HCT116 (cell line): ENCODE data around the gene ERG. TPM values are rescaled to one million over a fixed set of nuclear protein-coding genes. Genes with fewer than 3 reads are reported as not detected.

Experiments
- ATAC-seq: fragments of 200-7000 bp; cut with Tn5 transposase; 2 replicates; pipeline ENCODE4 v1.9.1; 2020; ENCODE audit warnings: mild to moderate bottlenecking, moderate library complexity
- BruUV-seq: library from RNA; stranded (reverse); fragments of 400-500 nt; replicated peaks from 2 replicates; lab custom pipeline; 2021; lab: Mats Ljungman, UMichigan
- CTCF ChIA-PET: fragments of 300-600 bp; sonication (Branson Sonifier 250); formaldehyde crosslinking; loops from one replicate; lab custom pipeline; 2021; ENCODE audit warnings: antibody characterized with exemption; lab: Charles Lee
- POLR2A ChIA-PET: fragments of 300-600, 350-600 bp; sonication (Branson Sonifier 250); formaldehyde crosslinking; loops from one replicate; lab custom pipeline; 2021; ENCODE audit warnings: antibody characterized with exemption; lab: Charles Lee
- RAD21 ChIA-PET, 2 experiments: fragments of 300-600 bp; sonication (Branson Sonifier 250); formaldehyde crosslinking; loops; one replicate each; lab custom pipeline; 2023; ENCODE audit warnings: low total read pairs in 2 of 2; ENCODE audit not compliant: uncharacterized antibody in 2 of 2, unreplicated experiment in 2 of 2, low non-redundant PET in 1 of 2; lab: Charles Lee
- DNase-seq: peaks from one replicate; pipeline ENCODE4 v3.0.0-alpha.2; 2010; ENCODE audit warnings: low read depth, low spot score
- H2AFZ ChIP-seq: fragments of 200-600 bp; shearing (Covaris generic), sonication (generic); 2 replicates; pipeline ENCODE4 v1.6.1; 2017; ENCODE audit warnings: low read depth, mixed run types, mixed read lengths, antibody characterized with exemption, low read length; ENCODE audit not compliant: poor library complexity, severe bottlenecking
- H3K27ac ChIP-seq: 2 replicates; pipeline ENCODE4 v1.5.1; 2012; ENCODE audit warnings: low read depth, low read length
- H3K27me3 ChIP-seq: fragments of 200-600 bp; sonication (generic); 2 replicates; pipeline ENCODE4 v1.6.1; 2016; ENCODE audit warnings: mixed run types, low read length, mixed read lengths; ENCODE audit not compliant: insufficient read depth
- H3K36me3 ChIP-seq, 2 experiments: fragments of 200-500 bp in 1 of 2; fragments of 200-600 bp in 1 of 2; sonication (Bioruptor generic) in 1 of 2; sonication (generic) in 1 of 2; 2 replicates each; pipeline versions ENCODE4 v1.5.1 to v1.6.1; 2014 to 2016; ENCODE audit warnings: low read length in 2 of 2, inconsistent platforms in 1 of 2, mixed read lengths in 1 of 2, mixed run types in 1 of 2; ENCODE audit not compliant: insufficient read depth in 2 of 2, control insufficient read depth in 1 of 2
- H3K4me1 ChIP-seq, 2 experiments: fragments of 200-600 bp in 1 of 2; sonication (generic) in 1 of 2; 2 replicates each; pipeline versions ENCODE4 v1.5.1 to v1.6.1; 2012 to 2017; ENCODE audit warnings: low read length in 2 of 2, inconsistent platforms in 1 of 2, mild to moderate bottlenecking in 1 of 2, mixed read lengths in 1 of 2, mixed run types in 1 of 2, moderate library complexity in 1 of 2; ENCODE audit not compliant: insufficient read depth in 2 of 2, control insufficient read depth in 1 of 2
- H3K4me2 ChIP-seq: fragments of 200-600 bp; sonication (generic); 2 replicates; pipeline ENCODE4 v1.6.1; 2017; ENCODE audit warnings: mixed run types, low read length, mixed read lengths
- H3K4me3 ChIP-seq, 2 experiments: fragments of 200-600 bp in 1 of 2; sonication (generic) in 1 of 2; replicated peaks in 1 of 2; 2 replicates each; pipeline ENCODE4 v1.5.1; 2011 to 2016; ENCODE audit warnings: low read length in 2 of 2, control low read depth in 1 of 2, low read depth in 1 of 2, mild to moderate bottlenecking in 1 of 2, mixed read lengths in 1 of 2, mixed run types in 1 of 2
- H3K79me2 ChIP-seq: fragments of 200-600 bp; sonication (generic); 2 replicates; pipeline ENCODE4 v1.6.1; 2017; ENCODE audit warnings: mild to moderate bottlenecking, mixed run types, low read length, moderate library complexity, mixed read lengths; ENCODE audit not compliant: insufficient read depth
- H3K9ac ChIP-seq: fragments of 200-600 bp; sonication (generic); 2 replicates; pipeline ENCODE4 v1.6.1; 2016; ENCODE audit warnings: low read length, mixed read lengths
- H3K9me2 ChIP-seq: fragments of 200-600 bp; sonication (generic), shearing (Covaris generic); 2 replicates; pipeline ENCODE4 v1.6.1; 2017; ENCODE audit warnings: mixed run types, mild to moderate bottlenecking, moderate library complexity; ENCODE audit not compliant: insufficient read depth
- H3K9me3 ChIP-seq, 2 experiments: fragments of 200-500 bp in 1 of 2; fragments of 200-600 bp in 1 of 2; sonication (Bioruptor generic) in 1 of 2; sonication (generic) in 1 of 2; 2 replicates each; pipeline ENCODE4 v1.6.1; 2014 to 2017; ENCODE audit warnings: low read length in 2 of 2, mixed read lengths in 2 of 2, inconsistent platforms in 1 of 2, low read depth in 1 of 2, mild to moderate bottlenecking in 1 of 2, mixed run types in 1 of 2, moderate library complexity in 1 of 2; ENCODE audit not compliant: control insufficient read depth in 1 of 2, insufficient read depth in 1 of 2
- H4K20me1 ChIP-seq: fragments of 200-600 bp; sonication (generic), shearing (Covaris generic); 2 replicates; pipeline ENCODE4 v1.6.1; 2017; ENCODE audit warnings: mixed run types, mild to moderate bottlenecking, moderate library complexity; ENCODE audit not compliant: insufficient read depth
- CBX3 ChIP-seq: IDR thresholded peaks from 2 replicates; pipeline ENCODE4 v1.6.1; 2012; ENCODE audit warnings: low read depth
- CEBPB ChIP-seq: IDR thresholded peaks from 2 replicates; pipeline ENCODE4 v1.6.1; 2012; ENCODE audit warnings: low read depth
- EGR1 ChIP-seq: IDR thresholded peaks from 2 replicates; pipeline ENCODE4 v1.6.1; 2012; ENCODE audit warnings: low read depth
- ELF1 ChIP-seq: IDR thresholded peaks from 2 replicates; pipeline ENCODE4 v1.6.1; 2012; ENCODE audit warnings: low read depth, borderline replicate concordance
- EZH2phosphoT487 ChIP-seq: fragments of 200-600 bp; IDR thresholded peaks from 2 replicates; pipeline ENCODE4 v1.6.1; 2018; ENCODE audit warnings: antibody characterized with exemption, borderline replicate concordance
- FOSL1 ChIP-seq: IDR thresholded peaks from 2 replicates; pipeline ENCODE4 v1.6.1; 2012; ENCODE audit warnings: low read depth
- POLR2A ChIP-seq: IDR thresholded peaks from 2 replicates; pipeline ENCODE4 v1.7.0; 2011; ENCODE audit warnings: borderline replicate concordance; ENCODE audit not compliant: insufficient read depth, insufficient read length; ENCODE audit errors: extremely low read depth
- POLR2AphosphoS5 ChIP-seq: IDR thresholded peaks from 2 replicates; pipeline ENCODE4 v1.6.1; 2011; ENCODE audit warnings: mild to moderate bottlenecking, low read depth, low read length, moderate library complexity
- RAD21 ChIP-seq: IDR thresholded peaks from 2 replicates; pipeline ENCODE4 v1.6.1; 2012; ENCODE audit warnings: low read depth, mild to moderate bottlenecking
- SP1 ChIP-seq: IDR thresholded peaks from 2 replicates; pipeline ENCODE4 v1.6.1; 2012; ENCODE audit warnings: low read depth
- SRF ChIP-seq: IDR thresholded peaks from 2 replicates; pipeline ENCODE4 v1.6.1; 2012; ENCODE audit warnings: low read depth
- TCF7L2 ChIP-seq: IDR thresholded peaks from 2 replicates; pipeline ENCODE4 v1.7.0; 2011; ENCODE audit warnings: borderline replicate concordance, inconsistent platforms; ENCODE audit not compliant: insufficient read depth, insufficient read length; ENCODE audit errors: extremely low read depth
- ZFX ChIP-seq: fragments of 450-650 bp; IDR thresholded peaks from 2 replicates; pipeline ENCODE4 v1.6.1; 2017
- ZNF274 ChIP-seq: fragments of 200-500 bp; sonication (Bioruptor generic); IDR thresholded peaks from 2 replicates; pipeline ENCODE4 v1.6.1; 2014; ENCODE audit warnings: mild to moderate bottlenecking, low read depth, low read length, inconsistent platforms
- intact Hi-C: fragments of 100-400 bp; cut with micrococcal nuclease; formaldehyde crosslinking; loops from 2 replicates; pipeline ENCODE4 v1.10.0; 2022
- total RNA-seq: library from RNA; stranded (reverse); gene quantifications from one replicate; pipeline ENCODE4 v1.2.1, GENCODE V29; 2021; ENCODE audit not compliant: unreplicated experiment
- TF ChIP-seq, protein P1 (sequence below), 3 experiments: fragments of 200-600 bp in 1 of 3; sonication (generic) in 1 of 3; IDR thresholded peaks in 2 of 3; conservative IDR thresholded peaks in 1 of 3; 2 replicates each; pipeline ENCODE4 v1.5.1; 2012 to 2017; ENCODE audit warnings: low read depth in 2 of 3, low read length in 2 of 3, antibody characterized with exemption in 1 of 3, borderline replicate concordance in 1 of 3, control low read depth in 1 of 3, mild to moderate bottlenecking in 1 of 3, mixed read lengths in 1 of 3, mixed run types in 1 of 3, moderate library complexity in 1 of 3; ENCODE audit not compliant: insufficient read depth in 1 of 3
- TF ChIP-seq, protein P2 (sequence below): IDR thresholded peaks from 2 replicates; pipeline ENCODE4 v1.6.1; 2011; ENCODE audit warnings: mild to moderate bottlenecking, low read length, moderate library complexity; ENCODE audit not compliant: insufficient replicate concordance; ENCODE audit errors: extremely low read depth
- TF ChIP-seq, protein P3 (sequence below): IDR thresholded peaks from 2 replicates; pipeline ENCODE4 v1.6.1; 2012
- TF ChIP-seq, protein P4 (sequence below): IDR thresholded peaks from 2 replicates; pipeline ENCODE4 v1.6.1; 2012

ERG gene
- total RNA-seq, 1 experiment from 2014 or later = 0.17 TPM

GRCh38 chr21:38389354-38389676, 109.0 kb downstream of the ERG start (continued):
- TF ChIP-seq CEBPB = no peak

DNA sequence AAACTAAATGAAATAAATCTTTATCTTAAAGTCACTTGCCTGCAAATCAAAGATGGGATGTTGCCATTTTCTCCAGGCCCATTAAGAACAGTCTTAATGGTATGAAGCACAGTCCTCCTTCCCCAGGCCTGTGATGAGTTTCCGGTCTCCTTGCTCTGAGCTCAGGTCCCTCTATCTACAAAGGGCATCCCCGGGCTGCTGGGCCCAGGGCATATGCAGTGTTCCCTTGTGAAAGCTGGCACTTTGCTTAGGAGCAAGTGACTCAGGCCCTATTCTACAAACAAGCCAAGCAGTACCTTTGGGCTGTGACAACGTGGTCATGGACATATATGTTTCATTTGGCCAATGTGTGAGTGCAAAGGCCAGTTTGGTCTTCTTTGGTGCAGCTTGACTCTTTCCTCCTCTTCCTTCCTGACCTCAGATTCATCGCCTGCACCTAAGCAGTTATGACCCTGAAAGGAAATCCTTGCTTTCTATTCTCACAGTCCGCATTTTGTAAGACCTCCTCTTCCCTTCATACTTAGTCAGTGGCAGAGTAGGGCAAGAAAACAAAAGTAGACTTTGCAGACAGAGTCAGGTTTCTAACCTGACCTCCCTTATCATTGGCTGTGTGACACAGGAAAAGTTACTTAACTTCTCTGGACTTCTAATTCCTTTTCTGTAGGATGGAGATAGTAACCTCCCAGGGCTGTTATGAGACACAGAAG, 109.5 kb downstream of the ERG start:
- Histone ChIP-seq H3K36me3 (no peaks in the 10 kb centered on the region), H3K27me3 (peaks cover 20% of the 10 kb centered on the region; the same call in 1 of the 2 replicates), H3K27ac (no peak overlapping the region), H3K4me1 (no peaks in the 10 kb centered on the region), H2AFZ (no peak overlapping the region), H3K4me2 (no peak overlapping the region), H3K9ac (no peak overlapping the region), H3K79me2 (no peaks in the 10 kb centered on the region), H3K4me3 (no peak overlapping the region), H4K20me1 (no peaks in the 10 kb centered on the region)
- RAD21 ChIA-PET = no interaction called here
- intact Hi-C loops = no loop called here
- POLR2A ChIA-PET = no interaction called here
- CTCF ChIA-PET = no interaction called here
- DNase-seq (no peak), ATAC-seq (no peak)
- no TSS peak for BruUV-seq
- TF ChIP-seq SP1 = no peak
- no peak for TF ChIP-seq EZH2phosphoT487
- no peak for TF ChIP-seq ZFX
- TF ChIP-seq ZNF274 = no peak
- no peak for TF ChIP-seq EGR1
- TF ChIP-seq, protein P1, sequence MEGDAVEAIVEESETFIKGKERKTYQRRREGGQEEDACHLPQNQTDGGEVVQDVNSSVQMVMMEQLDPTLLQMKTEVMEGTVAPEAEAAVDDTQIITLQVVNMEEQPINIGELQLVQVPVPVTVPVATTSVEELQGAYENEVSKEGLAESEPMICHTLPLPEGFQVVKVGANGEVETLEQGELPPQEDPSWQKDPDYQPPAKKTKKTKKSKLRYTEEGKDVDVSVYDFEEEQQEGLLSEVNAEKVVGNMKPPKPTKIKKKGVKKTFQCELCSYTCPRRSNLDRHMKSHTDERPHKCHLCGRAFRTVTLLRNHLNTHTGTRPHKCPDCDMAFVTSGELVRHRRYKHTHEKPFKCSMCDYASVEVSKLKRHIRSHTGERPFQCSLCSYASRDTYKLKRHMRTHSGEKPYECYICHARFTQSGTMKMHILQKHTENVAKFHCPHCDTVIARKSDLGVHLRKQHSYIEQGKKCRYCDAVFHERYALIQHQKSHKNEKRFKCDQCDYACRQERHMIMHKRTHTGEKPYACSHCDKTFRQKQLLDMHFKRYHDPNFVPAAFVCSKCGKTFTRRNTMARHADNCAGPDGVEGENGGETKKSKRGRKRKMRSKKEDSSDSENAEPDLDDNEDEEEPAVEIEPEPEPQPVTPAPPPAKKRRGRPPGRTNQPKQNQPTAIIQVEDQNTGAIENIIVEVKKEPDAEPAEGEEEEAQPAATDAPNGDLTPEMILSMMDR (IDR thresholded peaks at IDR 0.05 in 2 of 3, conservative IDR thresholded peaks at IDR 0.05 in 1 of 3; ENCODE audit: borderline replicate concordance in 1 of 3, insufficient read depth in 1 of 3, low read depth in 2 of 3, low read length in 2 of 3) = no peak
- TF ChIP-seq SRF = no peak
- no peak for TF ChIP-seq FOSL1
- TF ChIP-seq, protein P2, sequence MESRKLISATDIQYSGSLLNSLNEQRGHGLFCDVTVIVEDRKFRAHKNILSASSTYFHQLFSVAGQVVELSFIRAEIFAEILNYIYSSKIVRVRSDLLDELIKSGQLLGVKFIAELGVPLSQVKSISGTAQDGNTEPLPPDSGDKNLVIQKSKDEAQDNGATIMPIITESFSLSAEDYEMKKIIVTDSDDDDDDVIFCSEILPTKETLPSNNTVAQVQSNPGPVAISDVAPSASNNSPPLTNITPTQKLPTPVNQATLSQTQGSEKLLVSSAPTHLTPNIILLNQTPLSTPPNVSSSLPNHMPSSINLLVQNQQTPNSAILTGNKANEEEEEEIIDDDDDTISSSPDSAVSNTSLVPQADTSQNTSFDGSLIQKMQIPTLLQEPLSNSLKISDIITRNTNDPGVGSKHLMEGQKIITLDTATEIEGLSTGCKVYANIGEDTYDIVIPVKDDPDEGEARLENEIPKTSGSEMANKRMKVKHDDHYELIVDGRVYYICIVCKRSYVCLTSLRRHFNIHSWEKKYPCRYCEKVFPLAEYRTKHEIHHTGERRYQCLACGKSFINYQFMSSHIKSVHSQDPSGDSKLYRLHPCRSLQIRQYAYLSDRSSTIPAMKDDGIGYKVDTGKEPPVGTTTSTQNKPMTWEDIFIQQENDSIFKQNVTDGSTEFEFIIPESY = no peak
- no peak for TF ChIP-seq RAD21
- TF ChIP-seq, protein P3, sequence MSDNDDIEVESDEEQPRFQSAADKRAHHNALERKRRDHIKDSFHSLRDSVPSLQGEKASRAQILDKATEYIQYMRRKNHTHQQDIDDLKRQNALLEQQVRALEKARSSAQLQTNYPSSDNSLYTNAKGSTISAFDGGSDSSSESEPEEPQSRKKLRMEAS = no peak
- TF ChIP-seq TCF7L2 = no peak
- no peak for TF ChIP-seq POLR2AphosphoS5
- TF ChIP-seq, protein P4, sequence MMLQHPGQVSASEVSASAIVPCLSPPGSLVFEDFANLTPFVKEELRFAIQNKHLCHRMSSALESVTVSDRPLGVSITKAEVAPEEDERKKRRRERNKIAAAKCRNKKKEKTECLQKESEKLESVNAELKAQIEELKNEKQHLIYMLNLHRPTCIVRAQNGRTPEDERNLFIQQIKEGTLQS = no peak
- TF ChIP-seq ELF1 = no peak
- no peak for TF ChIP-seq POLR2A
- TF ChIP-seq CBX3 = no peak
- TF ChIP-seq, all 23 proteins: peak for 0
- no peaks in the 10 kb centered on the region for H3K9me3 ChIP-seq
- no peaks in the 10 kb centered on the region for H3K9me2 ChIP-seq
